Muscle of leg (tissue), 16 donors: ENCODE measurements around the gene DNAJB6. TPM values are rescaled to one million over a fixed set of nuclear protein-coding genes. Genes with fewer than 3 reads are reported as not detected.

Experiments
- DNase-seq: peaks from one replicate; pipeline ENCODE4 v3.0.0; 2013
- H3K27ac ChIP-seq: one replicate; pipeline ENCODE4 v1.5.1; 2013; ENCODE audit warnings: mild to moderate bottlenecking, low read length, control low read depth
- H3K27me3 ChIP-seq: one replicate; pipeline ENCODE4 v1.6.1; 2013; ENCODE audit warnings: low read length; ENCODE audit not compliant: control insufficient read depth, insufficient read depth
- H3K36me3 ChIP-seq: one replicate; pipeline ENCODE4 v1.6.1; 2013; ENCODE audit warnings: low read length; ENCODE audit not compliant: control insufficient read depth, insufficient read depth
- H3K4me1 ChIP-seq: one replicate; pipeline ENCODE4 v1.6.1; 2013; ENCODE audit warnings: low read length; ENCODE audit not compliant: control insufficient read depth, insufficient read depth
- H3K4me3 ChIP-seq: one replicate; pipeline ENCODE4 v1.5.1; 2013; ENCODE audit warnings: low read length, control low read depth
- H3K9me3 ChIP-seq: replicated peaks from 2 replicates; pipeline ENCODE4 v1.6.1; 2013; ENCODE audit warnings: low read depth, low read length; ENCODE audit not compliant: control insufficient read depth
- WGBS: methylation state at CpG from one replicate; pipeline ENCODE4 v1.1.5; 2013; ENCODE audit warnings: missing lambda C conversion rate; ENCODE audit not compliant: insufficient coverage; 5-methylcytosine and 5-hydroxymethylcytosine counted together
- long read RNA-seq, 11 donors: transcript quantifications; one replicate each; lab custom pipeline, GENCODE V29; 2026
- polyA plus RNA-seq, 8 donors: library from polyadenylated mRNA; unstranded; fragments of 120-200 nt; gene quantifications; one replicate each; pipeline versions ENCODE4 v1.2.1 to v1.2.3, GENCODE V29; 2013; ENCODE audit warnings: inconsistent platforms in 1 of 8, low replicate concordance in 1 of 8; ENCODE audit not compliant: insufficient read length in 8 of 8, insufficient read depth in 1 of 8
- total RNA-seq: library from RNA; stranded (reverse); fragments of 120-200 nt; gene quantifications from one replicate; pipeline ENCODE4 v1.2.4, GENCODE V29; 2013

DNAJB6 gene
- 76.1 TPM for total RNA-seq
- polyA plus RNA-seq, result 100 to 1,000 TPM; 110 to 137 (median 121) TPM
- long read RNA-seq, donor 1, transcript DNAJB6-204 (8 exons, 1,609 nt), result major isoform, 13 of 25 reads
- long read RNA-seq, donor 1, transcript DNAJB6-201 (10 exons, 2,527 nt), result minor isoform, 12 of 25 reads
- long read RNA-seq, donor 1, partial matches to known transcripts, result 0 of 25 reads
- long read RNA-seq, donor 1, other reads (novel, unspliced or antisense), result 0 of 25 reads
- long read RNA-seq, donor 2, transcript DNAJB6-204 (8 exons, 1,609 nt), result major isoform, 5 of 18 reads
- long read RNA-seq, donor 2, partial matches to known transcripts, result 12 of 18 reads
- long read RNA-seq, donor 2, other reads (novel, unspliced or antisense), result 0 of 18 reads
- long read RNA-seq, donor 3, full-length matches to known transcripts, result 54 of 54 reads
- long read RNA-seq, donor 3, partial matches to known transcripts, result 0 of 54 reads
- long read RNA-seq, donor 3, other reads (novel, unspliced or antisense), result 0 of 54 reads
- long read RNA-seq, donor 4, full-length matches to known transcripts, result 16 of 16 reads
- long read RNA-seq, donor 4, partial matches to known transcripts, result 0 of 16 reads
- long read RNA-seq, donor 4, other reads (novel, unspliced or antisense), result 0 of 16 reads
- long read RNA-seq, donor 5, transcript DNAJB6-204 (8 exons, 1,609 nt), result major isoform, 46 of 74 reads
- long read RNA-seq, donor 5, transcript DNAJB6-201 (10 exons, 2,527 nt), result minor isoform, 21 of 74 reads
- long read RNA-seq, donor 5, partial matches to known transcripts, result 6 of 74 reads
- long read RNA-seq, donor 5, other reads (novel, unspliced or antisense), result 0 of 74 reads
- long read RNA-seq, donor 6, full-length matches to known transcripts, result 78 of 78 reads
- long read RNA-seq, donor 6, partial matches to known transcripts, result 0 of 78 reads
- long read RNA-seq, donor 6, other reads (novel, unspliced or antisense), result 0 of 78 reads
- long read RNA-seq, donor 7, full-length matches to known transcripts, result 44 of 52 reads
- long read RNA-seq, donor 7, partial matches to known transcripts, result 8 of 52 reads
- long read RNA-seq, donor 7, other reads (novel, unspliced or antisense), result 0 of 52 reads
- long read RNA-seq, donor 8, full-length matches to known transcripts, result 22 of 22 reads
- long read RNA-seq, donor 8, partial matches to known transcripts, result 0 of 22 reads
- long read RNA-seq, donor 8, other reads (novel, unspliced or antisense), result 0 of 22 reads
- long read RNA-seq, donor 9, full-length matches to known transcripts, result 33 of 33 reads
- long read RNA-seq, donor 9, partial matches to known transcripts, result 0 of 33 reads
- long read RNA-seq, donor 9, other reads (novel, unspliced or antisense), result 0 of 33 reads
- long read RNA-seq, donor 10, full-length matches to known transcripts, result 35 of 40 reads
- long read RNA-seq, donor 10, partial matches to known transcripts, result 5 of 40 reads
- long read RNA-seq, donor 10, other reads (novel, unspliced or antisense), result 0 of 40 reads
- long read RNA-seq, donor 11, full-length matches to known transcripts, result 34 of 34 reads
- long read RNA-seq, donor 11, partial matches to known transcripts, result 0 of 34 reads
- long read RNA-seq, donor 11, other reads (novel, unspliced or antisense), result 0 of 34 reads

GRCh38 chr7:157336383-157337315 is at the start of gene DNAJB6:
DNAJB6 (plus strand) TSS chr7:157337004; CDS start chr7:157358573, 21,569 bp downstream.
- DNase-seq, result peak; percentile 97
- Histone ChIP-seq H3K4me1 (peaks cover 17% of the 10 kb centered on the region), H3K27me3 (peaks cover 6% of the 10 kb centered on the region), H3K4me3 (peak within 1 kb of the TSS; percentile 78), H3K9me3 (no peaks in the 10 kb centered on the region), H3K36me3 (no peaks in the 10 kb centered on the region), H3K27ac (peak within 1 kb of the TSS; percentile 96)
- WGBS, result under 1% methylated on average over 99 of the region's 114 CpGs

- Histone ChIP-seq H3K27ac (no peak overlapping the region), H3K4me1 (no peaks in the 10 kb centered on the region), H3K27me3 (no peaks in the 10 kb centered on the region), H3K4me3 (no peak overlapping the region), H3K36me3 (no peaks in the 10 kb centered on the region), H3K9me3 (no peaks in the 10 kb centered on the region)
- 76% methylated on average over 16 of the region's 29 CpGs for WGBS
- DNase-seq, result no peak
These were observed 45.3 kb upstream of the DNAJB6 start for GRCh38 chr7:157291404-157292080.

- no peaks in the 10 kb centered on the region for H3K36me3 ChIP-seq
- no peaks in the 10 kb centered on the region for H3K27me3 ChIP-seq
- DNase-seq, result no peak
- H3K27ac ChIP-seq, result no peak overlapping the region
- H3K9me3 ChIP-seq, result no peaks in the 10 kb centered on the region
- WGBS, result 92% methylated on average over 9 of the region's 9 CpGs
- H3K4me1 ChIP-seq, result no peaks in the 10 kb centered on the region
- no peak overlapping the region for H3K4me3 ChIP-seq
These were observed 44.5 kb upstream of the DNAJB6 start for GRCh38 chr7:157292258-157292657.

- no peak for DNase-seq
- Histone ChIP-seq H3K9me3 (no peaks in the 10 kb centered on the region), H3K36me3 (no peaks in the 10 kb centered on the region), H3K27me3 (no peaks in the 10 kb centered on the region), H3K4me1 (no peaks in the 10 kb centered on the region), H3K27ac (no peak overlapping the region), H3K4me3 (no peak overlapping the region)
- 68% methylated on average over 32 of the region's 32 CpGs for WGBS
These were observed 43.9 kb upstream of the DNAJB6 start for GRCh38 chr7:157292770-157293412.

- 87% methylated on average over 10 of the region's 13 CpGs for WGBS
- H3K4me3 ChIP-seq, result no peak overlapping the region
- no peaks in the 10 kb centered on the region for H3K9me3 ChIP-seq
- no peaks in the 10 kb centered on the region for H3K27me3 ChIP-seq
- no peak overlapping the region for H3K27ac ChIP-seq
- no peak for DNase-seq
- no peaks in the 10 kb centered on the region for H3K36me3 ChIP-seq
- H3K4me1 ChIP-seq, result no peaks in the 10 kb centered on the region
These were observed 43.4 kb upstream of the DNAJB6 start for GRCh38 chr7:157293413-157293788.

- Histone ChIP-seq H3K4me3 (no peak overlapping the region), H3K36me3 (no peaks in the 10 kb centered on the region), H3K4me1 (peaks cover 1% of the 10 kb centered on the region), H3K9me3 (no peaks in the 10 kb centered on the region), H3K27me3 (peaks cover under 1% of the 10 kb centered on the region), H3K27ac (no peak overlapping the region)
- WGBS, result 79% methylated on average over 9 of the region's 12 CpGs
- DNase-seq, result no peak
These were observed 42.0 kb upstream of the DNAJB6 start for GRCh38 chr7:157294773-157295172.

- Histone ChIP-seq H3K9me3 (no peaks in the 10 kb centered on the region), H3K4me3 (no peak overlapping the region), H3K4me1 (peaks cover 7% of the 10 kb centered on the region), H3K27me3 (peaks cover 3% of the 10 kb centered on the region), H3K36me3 (no peaks in the 10 kb centered on the region), H3K27ac (no peak overlapping the region)
- WGBS, result 83% methylated on average over 11 of the region's 12 CpGs
- no peak for DNase-seq
These were observed 41.5 kb upstream of the DNAJB6 start for GRCh38 chr7:157295338-157295737.

GRCh38 chr7:157297185-157297584 is 39.6 kb upstream of the DNAJB6 start:
- Histone ChIP-seq H3K36me3 (no peaks in the 10 kb centered on the region), H3K27me3 (peaks cover 3% of the 10 kb centered on the region), H3K9me3 (no peaks in the 10 kb centered on the region), H3K4me3 (no peak overlapping the region), H3K27ac (no peak overlapping the region), H3K4me1 (peaks cover 16% of the 10 kb centered on the region)
- no peak for DNase-seq
- 73% methylated on average over 6 of the region's 13 CpGs for WGBS
